K562 (cell line): ENCODE data around the gene UHRF1. TPM values are rescaled to one million over a fixed set of nuclear protein-coding genes. Genes with fewer than 3 reads are reported as not detected.

Experiments
- ATAC-seq: fragments of 200-7000 bp; cut with Tn5 transposase; 3 replicates; pipeline ENCODE4 v1.9.1; 2020; ENCODE audit warnings: moderate library complexity
- BruUV-seq: library from RNA; stranded (reverse); fragments of 400-500 nt; replicated peaks from 2 replicates; lab custom pipeline; 2021; lab: Mats Ljungman, UMichigan
- CTCF ChIA-PET: fragments of 300-600 bp; formaldehyde crosslinking; extraction: SDS; loops from one replicate; lab custom pipeline; 2021; ENCODE audit warnings: low intra/inter-chr PET ratio; lab: Yijun Ruan, JAX
- POLR2A ChIA-PET: fragments of 300-600, 350-650 bp; sonication (Branson Sonifier 250); formaldehyde crosslinking; extraction: SDS; loops from one replicate; lab custom pipeline; 2021; ENCODE audit warnings: antibody characterized with exemption, inconsistent platforms; lab: Yijun Ruan, JAX
- DNase-seq, 4 experiments: peaks; one replicate each; pipeline versions ENCODE4 v3.0.0 to v3.0.0-alpha.2; 2011 to 2018; ENCODE audit warnings: low spot score in 3 of 4, mixed read lengths in 3 of 4; ENCODE audit errors: extremely low read depth in 1 of 4
- FAIRE-seq: peaks from 2 replicates; lab custom pipeline; 2011; peaks lifted over from hg19 to GRCh38; lab: Jason Lieb, UNC
- H2AFZ ChIP-seq: 2 replicates; pipeline ENCODE4 v1.6.0; 2011; ENCODE audit warnings: low read depth, low read length, control low read depth, inconsistent platforms
- H3K27ac ChIP-seq: fragments of 200-600 bp; 3 replicates; pipeline ENCODE4 v1.8.0; 2011; ENCODE audit warnings: low read depth, mild to moderate bottlenecking, control low read depth, inconsistent platforms, low read length, moderate library complexity, mixed read lengths; ENCODE audit errors: extremely low read depth
- H3K27me3 ChIP-seq, 2 experiments: fragments of 300-600 bp in 1 of 2; 2 replicates in 1 of 2; 3 replicates in 1 of 2; pipeline versions ENCODE4 v1.6.0 to v1.8.0; 2011; ENCODE audit warnings: inconsistent platforms in 2 of 2, low read length in 2 of 2, mild to moderate bottlenecking in 1 of 2, mixed read lengths in 1 of 2, moderate library complexity in 1 of 2; ENCODE audit not compliant: control insufficient read depth in 2 of 2, insufficient read depth in 2 of 2
- H3K36me3 ChIP-seq: fragments of 300-600 bp; 3 replicates; pipeline ENCODE4 v1.8.0; 2011; ENCODE audit warnings: mild to moderate bottlenecking, low read length, inconsistent platforms; ENCODE audit not compliant: control insufficient read depth, insufficient read depth
- H3K4me1 ChIP-seq, 2 experiments: fragments of 200-600 bp in 1 of 2; replicated peaks in 1 of 2; 2 replicates in 1 of 2; 3 replicates in 1 of 2; pipeline versions ENCODE4 v1.5.1 to v1.8.0; 2011; ENCODE audit warnings: inconsistent platforms in 2 of 2, low read length in 2 of 2, mild to moderate bottlenecking in 1 of 2, mixed read lengths in 1 of 2, moderate library complexity in 1 of 2; ENCODE audit not compliant: control insufficient read depth in 2 of 2, insufficient read depth in 2 of 2
- H3K4me2 ChIP-seq: 2 replicates; pipeline ENCODE4 v1.6.1; 2011; ENCODE audit warnings: low read length, control low read depth, inconsistent platforms, mixed read lengths; ENCODE audit not compliant: insufficient read depth
- H3K4me3 ChIP-seq: fragments of 200-600 bp; sonication (generic), shearing (Covaris generic); 2 replicates; pipeline ENCODE4 v1.5.1; 2016; ENCODE audit warnings: control low read depth, inconsistent platforms
- H3K79me2 ChIP-seq: fragments of 200-600 bp; 3 replicates; pipeline ENCODE4 v1.8.0; 2011; ENCODE audit warnings: low read length, inconsistent platforms; ENCODE audit not compliant: control insufficient read depth, insufficient read depth
- H3K9ac ChIP-seq, 2 experiments: 2 replicates each; pipeline versions ENCODE4 v1.6.0 to v1.6.1; 2011; ENCODE audit warnings: low read depth in 2 of 2, low read length in 2 of 2, control low read depth in 1 of 2, inconsistent platforms in 1 of 2, mild to moderate bottlenecking in 1 of 2, mixed read lengths in 1 of 2; ENCODE audit not compliant: insufficient read depth in 1 of 2
- H3K9me1 ChIP-seq: one replicate; pipeline ENCODE4 v1.6.0; 2011; ENCODE audit warnings: inconsistent platforms, mild to moderate bottlenecking, low read length, moderate library complexity; ENCODE audit not compliant: control insufficient read depth, insufficient read depth
- H3K9me3 ChIP-seq: replicated peaks from 2 replicates; pipeline ENCODE4 v1.5.1; 2011; ENCODE audit warnings: low read depth, low read length, inconsistent platforms; ENCODE audit not compliant: control insufficient read depth, insufficient read depth
- H4K20me1 ChIP-seq: replicated peaks from 2 replicates; pipeline ENCODE4 v1.6.1; 2011; ENCODE audit warnings: low read length, inconsistent platforms, mixed read lengths; ENCODE audit not compliant: control insufficient read depth, insufficient read depth
- BACH1 ChIP-seq: fragments of 200-800 bp; sonication (Bioruptor generic); IDR thresholded peaks from 2 replicates; pipeline ENCODE4 v1.6.1; 2016; ENCODE audit warnings: missing genetic modification characterization, missing compliant biosample characterization
- C11orf30 ChIP-seq: fragments of 450-650 bp; IDR thresholded peaks from 2 replicates; pipeline ENCODE4 v1.6.1; 2016; ENCODE audit warnings: low read depth, mild to moderate bottlenecking
- COPS2 ChIP-seq: fragments of 450-650 bp; conservative IDR thresholded peaks from 2 replicates; pipeline ENCODE4 v1.6.1; 2016; ENCODE audit warnings: mild to moderate bottlenecking, moderate library complexity
- EGR1 ChIP-seq: fragments of 450-650 bp; conservative IDR thresholded peaks from 2 replicates; pipeline ENCODE4 v1.6.1; 2017; ENCODE audit warnings: mild to moderate bottlenecking
- GTF2B ChIP-seq: IDR thresholded peaks from 2 replicates; pipeline ENCODE4 v1.6.1; 2011; ENCODE audit not compliant: insufficient read length; ENCODE audit errors: extremely low read depth
- HDAC2 ChIP-seq: fragments of 450-650 bp; IDR thresholded peaks from 2 replicates; pipeline ENCODE4 v1.6.1; 2016; ENCODE audit warnings: mild to moderate bottlenecking
- KLF1 ChIP-seq: fragments of 450-650 bp; IDR thresholded peaks from 2 replicates; pipeline ENCODE4 v1.6.1; 2016; ENCODE audit warnings: missing genetic modification characterization, missing compliant biosample characterization
- NR4A1 ChIP-seq, 2 experiments: fragments of 250-450 bp in 1 of 2; fragments of 450-650 bp in 1 of 2; sonication (Bioruptor Pico) in 1 of 2; IDR thresholded peaks; 2 replicates each; pipeline versions ENCODE4 v1.4.0 to v1.6.1; 2016 to 2020; ENCODE audit warnings: mild to moderate bottlenecking in 2 of 2, missing compliant biosample characterization in 1 of 2, missing genetic modification characterization in 1 of 2, moderate library complexity in 1 of 2
- PCBP2 ChIP-seq: fragments of 200-400 bp; formaldehyde crosslinking; IDR thresholded peaks from 2 replicates; pipeline ENCODE4 v1.6.1; 2018; ENCODE audit warnings: low read length, low read depth, mild to moderate bottlenecking, moderate library complexity; ENCODE audit not compliant: poor library complexity, severe bottlenecking
- PHTF2 ChIP-seq: fragments of 250-450 bp; sonication (Bioruptor Pico); IDR thresholded peaks from 2 replicates; pipeline ENCODE4 v1.5.0; 2021; ENCODE audit warnings: mild to moderate bottlenecking
- PRDM10 ChIP-seq: fragments of 450-650 bp; IDR thresholded peaks from 2 replicates; pipeline ENCODE4 v1.6.1; 2018; ENCODE audit not compliant: partially characterized antibody
- TEAD2 ChIP-seq: fragments of 450-650 bp; IDR thresholded peaks from 2 replicates; pipeline ENCODE4 v1.6.1; 2016; ENCODE audit warnings: missing genetic modification characterization, control low read depth, missing compliant biosample characterization
- ZBTB12 ChIP-seq: fragments of 250-450 bp; sonication (Bioruptor Pico); IDR thresholded peaks from 2 replicates; pipeline ENCODE4 v1.4.0; 2020
- ZFP91 ChIP-seq: sonication (generic); formaldehyde crosslinking; IDR thresholded peaks from 2 replicates; pipeline ENCODE4 v1.8.0; 2022; ENCODE audit warnings: mild to moderate bottlenecking, missing genetic modification reagents
- ZNF24 ChIP-seq: fragments of 450-650 bp; IDR thresholded peaks from 2 replicates; pipeline ENCODE4 v1.6.1; 2016
- WGBS: fragments of 100-300 bp; shearing (Covaris generic); methylation state at CpG from one replicate; pipeline ENCODE4 v1.1.6; 2016; ENCODE audit warnings: low coverage, mixed read lengths; ENCODE audit not compliant: insufficient coverage; ENCODE audit errors: missing lambda C conversion rate; 5-methylcytosine and 5-hydroxymethylcytosine counted together
- in situ Hi-C: fragments of 300-500 bp; cut with MboI; formaldehyde crosslinking; loops from 4 replicates; pipeline ENCODE4 v1.15.0; 2018; ENCODE audit warnings: inconsistent platforms, mixed read lengths
- intact Hi-C: fragments of 100-400 bp; cut with micrococcal nuclease; formaldehyde crosslinking; loops from 2 replicates; pipeline ENCODE4 v1.14.2; 2022
- polyA plus RNA-seq, 8 experiments: library from polyadenylated mRNA; depleted of rRNA in 4 of 8; stranded (reverse) in 5 of 8; unstranded in 3 of 8; fragments of >200 nt; fragmentation: Nextera tagmentation in 2 of 8; fragmentation: Illumina TruSeq in 1 of 8; extraction: Ambion mirVana in 2 of 8; extraction: Trizol in 1 of 8; gene quantifications; 2 replicates each; pipeline versions ENCODE4 v1.2.1 to v1.2.3, GENCODE V29; 2011 to 2014; ENCODE audit warnings: inconsistent platforms in 1 of 8, missing spikeins in 1 of 8
- total RNA-seq, 7 experiments: library from RNA; depleted of rRNA in 6 of 7; stranded (reverse); fragments of >200 nt in 6 of 7; fragmentation: Illumina TruSeq in 2 of 7; extraction: Trizol in 2 of 7; gene quantifications; 2 replicates each; pipeline versions ENCODE4 v1.2.1 to v1.2.3, GENCODE V29; 2011 to 2021; ENCODE audit warnings: low replicate concordance in 1 of 7

The UHRF1 gene
- total and polyA plus RNA-seq, 9 of the 15 experiments (the other 6 are each of a cell fraction or from before 2014, with no cell fraction given): 6.0 to 101 (median 30.9) TPM

- no peak for TF ChIP-seq NR4A1 (CRISPR knock-in tag; IDR thresholded peaks at IDR 0.05)
- no peak for TF ChIP-seq NR4A1 (tag; IDR thresholded peaks at IDR 0.05)
- TF ChIP-seq TEAD2 (tag): no peak
Measured at GRCh38 chr19:5003781-5004180, 94.5 kb downstream of the UHRF1 start (continued).

GRCh38 chr19:5005096-5005495, 95.8 kb downstream of the UHRF1 start:
- 46% methylated on average over 5 of the region's 5 CpGs for WGBS
- ATAC-seq: no peak
- H3K9ac ChIP-seq: no peak overlapping the region
- peaks cover 80% of the 10 kb centered on the region for H3K79me2 ChIP-seq
- H3K36me3 ChIP-seq: no peaks in the 10 kb centered on the region; the same call in 2 of the 3 replicates
- no peak overlapping the region for H3K4me3 ChIP-seq
- no peak overlapping the region for H3K4me2 ChIP-seq
- no TSS peak for BruUV-seq
- no peaks in the 10 kb centered on the region for H3K9me3 ChIP-seq
- in situ Hi-C loops (no loop called here), intact Hi-C loops (no loop called here)
- no peak overlapping the region for H2AFZ ChIP-seq
- H3K9me1 ChIP-seq: peaks cover 6% of the 10 kb centered on the region
- ChIA-PET POLR2A (interaction anchor here (1.4 kb wide), 1 partner anchor 37 kb away, joined by 7 read pairs; the partner anchor contains the start of gene KDM4B), CTCF (no interaction called here)
- peaks cover 9% of the 10 kb centered on the region; the same call in 1 of the 2 replicates for H4K20me1 ChIP-seq
- DNase-seq: no peak
- no peak for FAIRE-seq
- H3K27me3 ChIP-seq: no peaks in the 10 kb centered on the region
- H3K4me1 ChIP-seq: peaks cover 0 to 14% of the 10 kb centered on the region in 2 experiments; a peak in 2 of 5 replicates
- no peak overlapping the region for H3K27ac ChIP-seq
- no peak for TF ChIP-seq ZBTB12
- TF ChIP-seq HDAC2: no peak
- TF ChIP-seq PCBP2: no peak
- TF ChIP-seq KLF1 (tag): no peak
- TF ChIP-seq PRDM10: no peak
- no peak for TF ChIP-seq EGR1
- TF ChIP-seq PHTF2: no peak
- no peak for TF ChIP-seq GTF2B
- TF ChIP-seq C11orf30: no peak
- no peak for TF ChIP-seq ZNF24
- no peak for TF ChIP-seq BACH1 (tag)
- no peak for TF ChIP-seq ZFP91 (CRISPR knock-in tag)
- no peak for TF ChIP-seq COPS2
